Measurements from ENCODE around the gene CTNNAL1.

DNA sequence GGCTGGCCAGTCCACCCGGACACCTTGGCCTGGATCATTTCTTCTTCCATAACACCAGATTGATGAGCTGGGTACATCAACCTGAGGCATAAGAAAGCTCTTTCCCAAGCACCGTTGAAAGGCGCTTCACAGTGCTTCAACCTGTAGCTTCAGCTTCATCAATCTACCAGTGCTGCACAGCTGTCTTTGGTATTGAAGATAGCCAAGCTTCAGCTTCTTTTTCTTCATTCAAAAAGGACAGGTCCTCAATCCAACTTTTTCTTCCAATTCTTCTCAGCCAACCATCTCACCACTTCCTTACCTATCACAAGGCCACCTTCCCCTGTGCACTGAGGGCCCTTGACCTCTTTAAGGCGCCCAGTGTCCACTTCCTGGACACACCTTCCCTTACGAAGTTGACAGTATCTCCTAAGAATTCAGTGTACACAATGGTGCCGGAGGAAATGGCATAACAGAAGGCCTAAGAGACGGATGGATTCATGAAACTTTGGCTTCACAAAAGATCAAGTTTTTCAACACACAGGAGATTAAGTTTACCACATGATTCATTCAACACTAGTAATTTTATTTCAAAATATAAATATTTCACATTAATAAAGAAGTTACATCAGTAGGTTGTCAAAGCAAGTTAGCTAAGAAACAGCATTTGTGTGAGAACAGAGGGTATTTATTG, 1.4 kb upstream of the CTNNAL1 start:
- TF ChIP-seq, protein P1, sequence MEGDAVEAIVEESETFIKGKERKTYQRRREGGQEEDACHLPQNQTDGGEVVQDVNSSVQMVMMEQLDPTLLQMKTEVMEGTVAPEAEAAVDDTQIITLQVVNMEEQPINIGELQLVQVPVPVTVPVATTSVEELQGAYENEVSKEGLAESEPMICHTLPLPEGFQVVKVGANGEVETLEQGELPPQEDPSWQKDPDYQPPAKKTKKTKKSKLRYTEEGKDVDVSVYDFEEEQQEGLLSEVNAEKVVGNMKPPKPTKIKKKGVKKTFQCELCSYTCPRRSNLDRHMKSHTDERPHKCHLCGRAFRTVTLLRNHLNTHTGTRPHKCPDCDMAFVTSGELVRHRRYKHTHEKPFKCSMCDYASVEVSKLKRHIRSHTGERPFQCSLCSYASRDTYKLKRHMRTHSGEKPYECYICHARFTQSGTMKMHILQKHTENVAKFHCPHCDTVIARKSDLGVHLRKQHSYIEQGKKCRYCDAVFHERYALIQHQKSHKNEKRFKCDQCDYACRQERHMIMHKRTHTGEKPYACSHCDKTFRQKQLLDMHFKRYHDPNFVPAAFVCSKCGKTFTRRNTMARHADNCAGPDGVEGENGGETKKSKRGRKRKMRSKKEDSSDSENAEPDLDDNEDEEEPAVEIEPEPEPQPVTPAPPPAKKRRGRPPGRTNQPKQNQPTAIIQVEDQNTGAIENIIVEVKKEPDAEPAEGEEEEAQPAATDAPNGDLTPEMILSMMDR (IDR thresholded peaks at IDR 0.05; ENCODE audit: poor library complexity, severe bottlenecking) = no peak
- TF ChIP-seq POLR2AphosphoS5 (IDR thresholded peaks at IDR 0.05) (no peak), EZH2 (IDR thresholded peaks at IDR 0.05; ENCODE audit: borderline replicate concordance, insufficient read depth, low read length, poor library complexity, severe bottlenecking) (no peak), EP300 (conservative IDR thresholded peaks at IDR 0.05; ENCODE audit: poor library complexity, severe bottlenecking) (no peak), SMC3 (conservative IDR thresholded peaks at IDR 0.05; ENCODE audit: poor library complexity) (no peak)
